ENCODE measurements around the gene CHMP1A. TPM values are rescaled to one million over a fixed set of nuclear protein-coding genes. Genes with fewer than 3 reads are reported as not detected.
"Not testable (repeated sequence)": the region's sequence is repeated elsewhere in the genome, so short reads cannot be mapped to it uniquely, and the experiment has no call there.

The CHMP1A gene
- total RNA-seq, 1 donor from 2014 or later, result 65.3 TPM

- H3K27me3 Mint-ChIP-seq (ENCODE audit: low read depth), result no peaks in the 10 kb centered on the region
- H3K4me3 Mint-ChIP-seq (ENCODE audit: unreplicated experiment), result peak within 1 kb of the TSS; percentile 84
- H3K4me1 Mint-ChIP-seq (ENCODE audit: low read depth), result peaks cover 15% of the 10 kb centered on the region
- no peak for TF ChIP-seq CTCF (IDR thresholded peaks at IDR 0.05)
- H3K36me3 Mint-ChIP-seq (ENCODE audit: low read depth), result peaks cover 11% of the 10 kb centered on the region
- H3K9me3 Mint-ChIP-seq (ENCODE audit: low read depth), result peaks cover 5% of the 10 kb centered on the region
- peak within 1 kb of the TSS; percentile 98 for H3K27ac Mint-ChIP-seq (ENCODE audit: unreplicated experiment)
- DNase-seq (ENCODE audit: low spot score), result peak; percentile 96
These were observed 29.1 kb upstream of the CHMP1A start, which contains the start of gene CDK10 for GRCh38 chr16:89686520-89687091. Gene CDK10, plus strand, starts transcription at chr16:89686689. Its CDS starts 22 bp downstream, at chr16:89686711.

GRCh38 chr16:89685916-89686315 is 28.4 kb upstream of the CHMP1A start:
- peak; percentile 53 for DNase-seq (ENCODE audit: low spot score)
- Mint-ChIP-seq H3K4me1 (ENCODE audit: low read depth) (peaks cover 15% of the 10 kb centered on the region), H3K36me3 (ENCODE audit: low read depth) (peaks cover 11% of the 10 kb centered on the region), H3K27me3 (ENCODE audit: low read depth) (no peaks in the 10 kb centered on the region), H3K27ac (ENCODE audit: unreplicated experiment) (no peak overlapping the region), H3K9me3 (ENCODE audit: low read depth) (peaks cover 5% of the 10 kb centered on the region), H3K4me3 (ENCODE audit: unreplicated experiment) (peak overlapping the region; percentile 38)
- TF ChIP-seq CTCF (IDR thresholded peaks at IDR 0.05), result no peak

GRCh38 chr16:89678258-89678657 is 20.8 kb upstream of the CHMP1A start:
- Mint-ChIP-seq H3K9me3 (ENCODE audit: low read depth) (no peaks in the 10 kb centered on the region), H3K36me3 (ENCODE audit: low read depth) (peaks cover 2% of the 10 kb centered on the region), H3K27me3 (ENCODE audit: low read depth) (no peaks in the 10 kb centered on the region), H3K4me3 (ENCODE audit: unreplicated experiment) (no peak overlapping the region), H3K4me1 (ENCODE audit: low read depth) (no peaks in the 10 kb centered on the region), H3K27ac (ENCODE audit: unreplicated experiment) (no peak overlapping the region)
- DNase-seq (ENCODE audit: low spot score), result no peak
- TF ChIP-seq CTCF (IDR thresholded peaks at IDR 0.05), result no peak

GRCh38 chr16:89672177-89672941 is 14.9 kb upstream of the CHMP1A start:
- Mint-ChIP-seq H3K36me3 (ENCODE audit: low read depth) (no peaks in the 10 kb centered on the region), H3K4me3 (ENCODE audit: unreplicated experiment) (no peak overlapping the region), H3K27ac (ENCODE audit: unreplicated experiment) (no peak overlapping the region), H3K4me1 (ENCODE audit: low read depth) (peaks cover 5% of the 10 kb centered on the region), H3K27me3 (ENCODE audit: low read depth) (no peaks in the 10 kb centered on the region), H3K9me3 (ENCODE audit: low read depth) (no peaks in the 10 kb centered on the region)
- TF ChIP-seq CTCF (IDR thresholded peaks at IDR 0.05), result no peak
- peak; percentile 15 for DNase-seq (ENCODE audit: low spot score)

- H3K4me3 Mint-ChIP-seq (ENCODE audit: unreplicated experiment); H3K27ac Mint-ChIP-seq (ENCODE audit: unreplicated experiment); H3K36me3 Mint-ChIP-seq (ENCODE audit: low read depth); H3K4me1 Mint-ChIP-seq (ENCODE audit: low read depth); H3K9me3 Mint-ChIP-seq (ENCODE audit: low read depth); H3K27me3 Mint-ChIP-seq (ENCODE audit: low read depth); DNase-seq (ENCODE audit: low spot score): not testable (repeated sequence)
These were observed 14.1 kb upstream of the CHMP1A start for GRCh38 chr16:89671565-89671964.

Data from chondrocyte (in vitro differentiated cells).